SK-N-SH (cell line): Measurements from ENCODE around the gene AFF3.

ENCODE experiments used
- POLR2AphosphoS5 ChIP-seq: IDR thresholded peaks from 2 replicates; pipeline ENCODE4 v1.6.1; 2012; ENCODE audit warnings: low read depth, low read length
- YY1 ChIP-seq: IDR thresholded peaks from 2 replicates; pipeline ENCODE4 v1.4.0; 2012; ENCODE audit warnings: low read depth, mild to moderate bottlenecking

DNA sequence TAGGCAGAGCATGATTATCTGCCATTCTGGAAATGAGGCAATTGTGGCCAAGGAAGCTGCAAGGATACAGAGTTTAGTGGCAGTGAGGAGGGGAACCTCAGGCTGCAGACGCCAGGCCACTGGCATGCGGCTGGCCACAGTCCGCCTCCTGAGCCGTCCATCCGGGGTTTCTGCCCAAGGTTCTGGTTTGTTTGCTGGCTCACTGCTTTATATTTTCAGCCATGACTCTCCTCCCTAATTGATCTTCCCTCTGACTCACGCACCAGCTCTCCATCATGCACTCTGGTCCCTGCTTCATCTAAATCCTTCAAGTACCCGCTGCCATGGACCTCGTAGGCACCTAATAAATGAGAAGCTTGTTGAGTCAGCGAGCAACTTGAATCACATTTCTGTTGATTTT, 544.8 kb downstream of the AFF3 start:
- TF ChIP-seq POLR2AphosphoS5 = no peak
- TF ChIP-seq YY1 = no peak
